Stimulated activated CD8-positive, alpha-beta memory T cell treated with anti-CD3 and anti-CD28 coated beads, Interleukin-4, amount 100 ng/mL, for 48 hours (primary cell): ENCODE results near the gene PALLD.
"Not testable (repeated sequence)": the region's sequence is repeated elsewhere in the genome, so short reads cannot be mapped to it uniquely, and the experiment has no call there.

Source experiments
- DNase-seq: peaks from one replicate; pipeline ENCODE4 v3.0.0-alpha.2; 2020

The PALLD gene

GRCh38 chr4:168806247-168806646, 309.4 kb downstream of the PALLD start:
- not testable (repeated sequence) for DNase-seq

- DNase-seq = no peak
These were observed 314.4 kb downstream of the PALLD start for GRCh38 chr4:168811207-168811606.

GRCh38 chr4:168811786-168812651, 315.2 kb downstream of the PALLD start:
- no peak for DNase-seq

- DNase-seq = no peak
These were observed 316.0 kb downstream of the PALLD start for GRCh38 chr4:168812806-168813205.

GRCh38 chr4:168813890-168814289, 317.0 kb downstream of the PALLD start:
- no peak for DNase-seq

- DNase-seq = no peak
These were observed 318.8 kb downstream of the PALLD start for GRCh38 chr4:168815379-168816345.

GRCh38 chr4:168817370-168817769, 320.5 kb downstream of the PALLD start:
- no peak for DNase-seq

- no peak for DNase-seq
These were observed 325.6 kb downstream of the PALLD start for GRCh38 chr4:168822481-168822880.

GRCh38 chr4:168825975-168826374, 329.1 kb downstream of the PALLD start:
- no peak for DNase-seq

- no peak for DNase-seq
These were observed 329.8 kb downstream of the PALLD start for GRCh38 chr4:168826620-168827019.

GRCh38 chr4:168830777-168831512, 334.1 kb downstream of the PALLD start:
- no peak for DNase-seq

- DNase-seq = no peak
These were observed 334.7 kb downstream of the PALLD start for GRCh38 chr4:168831585-168831918.

- DNase-seq = peak; percentile 78
These were observed 335.3 kb downstream of the PALLD start for GRCh38 chr4:168831919-168832762.

GRCh38 chr4:168832763-168833575, 336.1 kb downstream of the PALLD start:
- DNase-seq = no peak

- DNase-seq = no peak
These were observed 337.0 kb downstream of the PALLD start for GRCh38 chr4:168833881-168834280.

GRCh38 chr4:168835880-168836454, 339.1 kb downstream of the PALLD start:
- DNase-seq = no peak

- DNase-seq = no peak
These were observed 339.6 kb downstream of the PALLD start for GRCh38 chr4:168836490-168836889.

- no peak for DNase-seq
These were observed 341.1 kb downstream of the PALLD start for GRCh38 chr4:168837922-168838321.

- DNase-seq = no peak
These were observed 343.0 kb downstream of the PALLD start for GRCh38 chr4:168839758-168840391.

GRCh38 chr4:168840392-168840763, 343.5 kb downstream of the PALLD start:
- no peak for DNase-seq
